Activated gamma-delta T cell treated with Interleukin-2 at 50 U/mL for 16 hours (primary cell): ENCODE results near the gene NMS.
"Not testable (repeated sequence)": the region's sequence is repeated elsewhere in the genome, so short reads cannot be mapped to it uniquely, and the experiment has no call there.

Source experiments
- DNase-seq: peaks from one replicate; pipeline ENCODE4 v3.0.0-alpha.2; 2020

NMS gene, protein sequence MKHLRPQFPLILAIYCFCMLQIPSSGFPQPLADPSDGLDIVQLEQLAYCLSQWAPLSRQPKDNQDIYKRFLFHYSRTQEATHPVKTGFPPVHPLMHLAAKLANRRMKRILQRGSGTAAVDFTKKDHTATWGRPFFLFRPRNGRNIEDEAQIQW

DNA sequence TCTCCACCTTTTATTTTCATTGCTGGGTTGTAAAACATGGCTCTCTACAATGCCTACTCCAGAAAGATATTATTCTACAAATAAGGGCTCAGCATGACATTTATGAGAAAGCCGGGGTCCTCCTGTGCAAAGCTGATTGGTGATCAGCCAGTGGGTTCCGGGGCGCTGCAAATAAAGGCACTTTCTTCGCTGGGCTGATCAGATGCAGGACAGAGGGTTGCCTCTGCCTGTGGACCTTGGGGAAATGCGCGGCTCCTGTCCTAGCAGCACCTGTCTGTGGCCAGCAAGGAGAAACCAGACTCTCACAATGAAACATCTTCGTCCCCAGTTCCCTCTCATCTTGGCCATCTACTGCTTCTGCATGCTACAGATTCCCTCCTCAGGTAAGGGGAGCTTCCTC, at the start of gene NMS:
NMS (plus strand) TSS at position 301 of the 400 bp plus-strand sequence; CDS start at position 308, 7 bp downstream.
- no peak for DNase-seq

DNA sequence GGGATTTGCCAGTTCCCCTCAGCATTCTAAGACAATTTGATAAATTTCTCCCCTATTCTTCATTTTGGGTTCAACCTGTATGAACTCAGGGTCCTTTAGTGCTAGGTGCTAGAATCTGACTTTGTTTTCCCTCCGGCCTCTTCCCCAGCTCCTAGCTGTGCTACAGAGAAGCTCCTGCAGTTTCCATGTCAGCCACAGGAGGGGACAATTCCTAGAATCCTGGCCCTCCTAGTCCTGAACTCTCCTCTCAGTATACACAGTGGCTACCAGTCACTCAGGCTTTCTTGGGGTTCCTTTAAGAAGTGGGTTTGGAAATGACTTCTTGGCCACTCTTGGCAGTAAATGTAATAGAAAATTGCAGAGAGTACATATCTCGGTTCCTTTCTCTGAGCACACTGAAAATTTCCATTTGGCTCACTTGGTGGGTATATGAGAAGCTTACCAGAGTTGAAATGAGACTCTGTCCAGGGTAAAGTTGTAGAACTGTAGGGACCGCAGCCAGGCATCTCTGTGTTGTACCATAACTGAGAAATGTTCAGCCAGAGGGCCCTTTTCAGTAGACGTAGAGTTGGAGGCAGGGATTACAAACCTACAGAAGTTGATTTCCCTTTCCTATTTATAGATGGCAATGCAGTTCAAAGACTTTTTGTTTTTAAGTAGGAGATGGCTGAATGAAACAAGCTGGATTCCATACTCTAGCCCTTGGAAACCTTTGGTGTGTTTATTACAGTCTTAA, 47.8 kb upstream of the NMS start:
- DNase-seq = no peak

DNA sequence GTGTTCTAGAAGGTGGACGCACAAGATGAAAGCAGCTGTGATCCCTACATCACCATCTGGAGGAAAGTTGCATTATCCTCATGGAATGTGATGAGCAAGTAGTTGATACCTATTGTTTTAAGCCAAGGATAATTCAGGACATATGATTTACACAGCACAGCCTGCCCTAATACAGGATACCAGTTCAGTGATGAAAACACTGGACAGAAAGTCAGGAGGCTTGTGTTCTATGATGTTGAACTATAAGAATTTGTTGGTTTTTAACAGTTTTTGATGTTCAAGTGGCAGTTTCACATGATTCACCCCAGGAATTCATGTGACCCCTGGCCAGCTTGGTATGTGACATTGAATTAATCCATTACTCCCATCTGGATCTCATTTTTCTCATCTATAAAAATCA, 46.7 kb upstream of the NMS start:
- DNase-seq = no peak

DNA sequence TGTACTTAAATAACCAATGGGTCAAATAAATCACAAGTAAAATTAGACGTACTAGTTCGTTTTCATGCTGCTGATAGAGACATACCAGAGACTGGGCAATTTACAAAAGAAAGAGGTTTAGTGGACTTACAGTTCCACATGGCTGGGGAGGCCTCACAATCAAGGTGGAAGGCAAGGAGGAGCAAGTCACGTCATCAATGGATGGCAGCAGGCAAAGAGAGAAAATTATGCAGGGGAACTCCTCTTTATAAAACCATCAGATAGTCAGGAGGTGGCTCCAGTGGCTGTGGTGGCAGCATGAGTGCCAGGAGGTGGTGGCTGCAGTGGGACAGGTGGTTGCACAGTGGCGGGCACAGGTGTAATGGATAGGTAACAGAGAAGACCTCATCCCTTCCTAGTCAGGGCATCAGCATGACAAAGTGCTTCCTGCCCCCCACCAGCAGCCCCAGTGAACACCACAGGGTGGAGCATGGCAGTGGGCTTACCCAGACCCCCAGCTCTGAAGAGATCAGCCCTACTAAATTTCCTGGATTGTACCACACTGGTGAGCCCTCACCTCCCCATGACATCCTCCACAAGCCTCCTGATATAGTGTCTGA, 45.9 kb upstream of the NMS start:
- no peak for DNase-seq

DNA sequence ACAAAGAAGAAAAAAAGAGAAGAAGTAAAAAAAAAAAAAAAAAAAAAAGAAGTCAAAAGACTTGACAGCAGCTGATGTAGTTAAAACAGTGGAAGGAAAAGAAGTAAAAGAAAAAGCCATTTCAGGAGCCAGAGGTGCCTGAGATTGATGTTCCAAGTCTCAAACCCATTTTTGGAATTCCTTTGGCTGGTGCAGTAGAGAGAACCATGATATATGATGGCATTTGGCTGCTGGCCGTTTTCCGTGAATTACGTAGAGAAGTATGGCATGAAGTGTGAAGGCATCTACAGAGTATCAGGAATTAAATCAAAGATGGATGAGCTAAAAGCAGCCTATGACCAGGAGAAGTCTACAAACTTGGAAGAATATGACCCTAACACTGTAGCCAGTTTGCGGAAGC, 45.2 kb upstream of the NMS start:
- DNase-seq = no peak

DNA sequence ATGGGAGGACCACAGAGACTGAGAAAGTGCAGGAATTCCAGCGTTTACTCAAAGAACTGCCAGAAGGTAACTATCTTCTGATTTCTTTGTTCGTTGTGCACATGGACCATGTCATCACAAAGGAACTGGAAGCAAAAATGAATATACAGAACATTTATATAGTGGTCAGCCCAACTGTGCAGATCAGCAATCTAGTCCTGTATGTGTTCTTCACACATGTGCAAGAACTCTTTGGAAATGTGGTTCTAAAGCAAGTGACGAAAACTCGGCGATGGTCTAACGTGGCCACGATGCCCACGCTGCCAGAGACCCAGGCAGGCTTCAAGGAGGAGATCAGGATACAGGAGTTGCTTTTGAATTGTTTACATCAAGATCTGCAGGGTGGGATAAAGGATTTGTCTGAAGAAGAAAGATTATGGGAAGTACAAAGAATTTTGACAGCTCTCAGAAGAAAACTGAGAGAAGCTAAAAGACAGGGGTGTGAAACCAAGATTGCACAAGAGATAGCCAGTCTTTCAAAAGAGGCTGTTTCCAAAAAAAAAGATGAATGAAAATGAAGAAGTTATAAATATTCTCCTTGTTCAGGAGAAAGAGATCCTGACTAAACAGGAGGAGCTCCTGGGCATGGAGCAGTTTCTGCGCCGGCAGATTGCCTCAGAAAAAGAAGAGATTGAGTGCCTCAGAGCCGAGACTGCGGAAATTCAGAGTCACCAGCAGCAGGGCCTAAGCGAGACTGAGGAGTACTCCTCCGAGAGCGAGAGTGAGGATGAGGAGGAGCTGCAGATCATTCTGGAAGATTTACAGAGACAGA, 44.5 kb upstream of the NMS start:
- DNase-seq = no peak

DNA sequence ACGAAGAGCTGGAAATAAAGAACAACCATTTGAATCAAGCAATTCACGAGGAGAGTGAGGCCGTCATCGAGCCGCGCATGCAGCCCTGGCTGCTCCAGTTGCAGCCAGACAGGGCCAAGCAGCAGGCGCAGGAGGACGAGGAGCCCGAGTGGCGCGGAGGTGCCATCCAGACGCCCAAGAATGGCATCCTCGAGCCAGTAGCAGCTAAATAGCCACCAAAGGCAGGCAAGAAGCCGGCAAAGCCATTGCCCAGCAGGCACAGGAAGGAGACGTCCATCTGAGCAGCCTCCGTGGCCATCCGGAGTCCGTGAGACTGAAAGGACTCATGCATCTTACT, 43.9 kb upstream of the NMS start:
- no peak for DNase-seq

DNA sequence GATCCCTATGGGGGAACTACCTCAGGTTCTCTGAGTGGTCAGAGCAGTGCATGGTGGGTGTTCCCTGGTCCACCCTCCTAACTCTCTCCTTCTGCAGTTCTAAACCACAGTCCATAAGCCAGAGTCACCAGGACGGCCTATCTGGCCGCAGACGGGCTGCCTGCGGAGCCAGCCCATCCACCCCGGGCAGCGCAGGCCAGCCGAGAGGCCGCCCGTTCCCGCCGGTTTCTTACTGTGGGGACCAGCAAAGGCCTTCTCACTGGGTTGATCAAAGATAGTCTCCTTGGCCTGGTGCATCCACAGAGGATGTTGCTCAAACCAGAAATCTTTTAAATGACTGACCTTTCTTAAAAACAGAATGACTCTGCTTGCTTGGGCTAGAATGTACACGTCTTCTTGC, 43.2 kb upstream of the NMS start:
- DNase-seq = no peak

DNA sequence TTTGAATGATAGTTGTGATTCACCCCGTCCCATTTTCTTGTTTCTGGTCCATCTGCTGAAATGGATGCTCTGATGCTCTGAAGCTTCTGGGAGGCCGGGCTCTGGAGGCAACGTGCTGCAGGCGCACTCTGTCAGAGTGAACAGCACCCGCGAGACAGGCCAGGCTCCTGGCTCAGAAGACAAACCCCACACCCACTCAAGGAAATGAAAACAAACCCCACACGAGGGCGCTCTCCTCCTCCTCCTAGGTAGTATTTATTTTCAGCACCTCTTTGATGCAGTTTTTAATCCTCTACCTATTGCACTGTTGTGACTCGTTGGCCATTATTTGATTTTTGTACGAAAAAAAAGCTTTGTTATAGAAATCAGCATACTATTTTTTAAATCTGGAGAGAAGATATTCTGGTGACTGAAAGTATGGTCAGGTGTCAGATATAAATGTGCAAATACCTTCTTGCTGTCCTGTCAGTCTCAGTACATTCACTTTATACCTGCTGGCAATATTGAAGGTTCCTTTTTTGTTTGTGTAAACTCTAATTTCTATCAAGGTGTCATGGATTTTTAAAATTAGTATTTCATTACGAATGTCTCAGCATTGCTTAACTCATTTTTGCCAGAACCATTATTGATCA, 42.5 kb upstream of the NMS start:
- peak; percentile 64 for DNase-seq

DNA sequence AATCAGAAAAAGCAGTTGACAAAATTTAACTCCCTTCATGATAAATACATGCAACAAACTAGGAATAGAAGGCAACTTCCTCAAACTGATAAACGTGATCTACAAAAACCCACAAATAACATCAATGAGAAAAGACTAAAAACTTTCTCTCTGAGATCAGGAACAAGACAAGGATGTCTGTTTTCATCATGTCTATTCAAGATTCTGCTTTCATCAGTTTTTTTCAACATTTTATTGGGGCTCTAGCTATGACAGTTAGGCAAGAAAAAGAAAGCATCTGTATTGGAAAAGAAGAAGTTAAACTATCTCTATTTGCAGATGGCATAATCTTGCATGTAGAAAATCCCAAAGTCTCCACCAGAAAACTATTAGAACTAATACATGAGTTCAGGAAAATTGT, 40.6 kb upstream of the NMS start:
- DNase-seq = no peak

DNA sequence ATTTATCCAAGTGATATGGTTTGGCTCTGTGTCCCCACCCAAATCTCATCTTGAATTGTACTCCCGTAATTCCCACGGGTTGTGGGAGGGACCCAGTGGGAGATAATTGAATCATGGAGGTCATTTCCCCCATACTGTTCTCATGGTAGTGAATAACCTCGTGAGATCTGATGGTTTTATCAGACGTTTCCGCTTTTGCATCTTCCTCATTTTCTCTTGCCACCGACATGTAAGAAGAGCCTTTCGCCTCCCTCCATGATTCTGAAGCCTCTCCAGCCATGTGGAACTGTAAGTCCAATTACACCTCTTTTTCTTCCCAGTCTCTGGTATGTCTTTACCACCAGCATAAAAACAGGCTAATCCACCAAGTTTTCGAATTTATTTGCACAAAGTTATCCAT, 32.5 kb upstream of the NMS start:
- no peak for DNase-seq

DNA sequence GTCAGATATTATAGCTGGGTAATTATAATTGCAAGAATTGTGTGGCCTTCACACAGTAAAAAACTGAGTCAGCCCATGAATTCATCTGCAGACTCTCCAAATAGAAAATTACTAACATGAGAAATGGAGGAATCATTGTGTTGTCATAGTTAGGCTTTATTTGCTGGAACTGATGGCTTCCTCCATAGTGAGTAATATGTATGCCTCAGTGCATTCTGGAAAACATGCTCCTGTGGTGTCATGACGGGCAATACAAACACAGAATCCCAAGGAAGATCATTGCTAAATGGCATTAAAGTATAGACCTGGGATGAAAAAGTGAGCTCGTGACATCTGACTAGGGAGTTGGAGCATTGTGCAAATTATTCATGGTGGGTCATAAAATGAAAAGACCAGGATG, 23.6 kb upstream of the NMS start:
- DNase-seq = no peak

DNA sequence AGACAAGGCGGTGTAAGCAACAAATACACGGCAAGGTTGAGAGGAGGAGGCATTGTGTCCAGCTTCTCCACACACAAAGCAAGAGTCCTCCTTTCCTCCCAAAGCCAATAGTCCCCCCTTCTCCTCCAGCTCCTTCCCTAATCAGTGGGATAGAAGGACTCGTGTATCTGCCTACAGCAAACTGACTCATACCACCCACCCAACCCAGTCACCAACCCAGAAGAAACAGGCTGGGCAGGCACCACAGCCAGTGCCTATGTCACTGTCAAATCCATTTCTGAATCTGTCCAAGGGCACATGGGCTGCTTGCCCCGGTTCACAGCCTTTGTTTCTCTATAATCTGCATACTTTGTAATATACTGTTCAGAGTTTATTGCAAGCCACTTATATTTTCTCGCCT, 19.2 kb upstream of the NMS start:
- DNase-seq = no peak

DNA sequence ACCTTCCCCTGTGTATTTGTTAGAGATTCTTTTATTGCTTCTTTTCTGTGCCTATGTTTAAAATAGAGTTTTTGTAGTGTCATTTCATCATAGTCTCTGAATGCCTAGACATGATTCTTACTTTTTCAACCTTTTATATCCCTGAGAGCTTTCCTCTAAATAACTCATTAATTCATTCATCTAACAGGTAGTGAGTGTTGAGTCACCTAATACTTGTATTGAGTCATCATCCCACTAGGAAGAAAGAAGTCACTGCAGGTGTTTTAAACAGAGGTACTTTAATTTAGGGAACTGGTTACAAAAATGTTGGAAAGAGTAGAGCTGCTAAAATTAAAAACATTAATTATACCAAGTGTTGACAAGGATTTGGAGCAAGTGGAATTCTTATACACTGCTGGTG, 18.5 kb upstream of the NMS start:
- no peak for DNase-seq

DNA sequence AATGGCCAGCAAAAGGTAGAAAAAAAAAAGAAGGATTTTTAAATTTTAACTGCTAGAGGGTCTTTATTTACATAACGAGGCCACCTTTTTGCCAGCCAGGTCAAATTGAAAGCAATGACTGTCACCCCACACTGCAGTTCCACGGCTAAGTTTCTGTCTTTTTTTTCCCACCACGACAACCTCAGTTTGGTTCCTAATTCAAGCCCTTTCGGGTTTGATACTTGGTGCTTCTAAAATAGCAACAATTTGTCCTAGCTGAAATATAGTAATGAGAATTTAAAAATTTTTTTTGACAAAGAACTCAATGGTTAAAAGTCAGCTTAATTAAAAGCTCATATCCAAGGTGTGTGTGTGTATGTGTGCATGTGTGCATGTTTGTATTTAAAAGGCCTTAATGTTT, 16.4 kb upstream of the NMS start:
- no peak for DNase-seq

DNA sequence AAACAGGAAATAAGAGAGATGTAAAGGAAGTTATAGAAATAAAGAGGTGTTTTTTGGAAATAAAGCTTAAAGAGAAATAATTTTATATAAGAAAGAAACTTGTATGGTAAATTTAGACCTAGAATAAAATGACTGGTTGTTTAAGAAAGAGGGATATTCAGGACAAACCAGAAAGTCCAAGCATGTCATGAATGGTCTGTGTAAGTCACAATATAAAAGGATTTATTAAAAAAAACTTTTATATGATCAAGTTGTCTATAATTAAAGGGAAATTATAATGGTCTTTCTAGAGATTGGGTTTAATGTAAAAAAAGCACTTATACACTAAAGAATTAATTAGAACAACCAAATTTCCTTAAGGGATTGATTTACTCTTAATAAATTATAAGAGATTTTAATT, 13.9 kb upstream of the NMS start:
- DNase-seq = not testable (repeated sequence)

DNA sequence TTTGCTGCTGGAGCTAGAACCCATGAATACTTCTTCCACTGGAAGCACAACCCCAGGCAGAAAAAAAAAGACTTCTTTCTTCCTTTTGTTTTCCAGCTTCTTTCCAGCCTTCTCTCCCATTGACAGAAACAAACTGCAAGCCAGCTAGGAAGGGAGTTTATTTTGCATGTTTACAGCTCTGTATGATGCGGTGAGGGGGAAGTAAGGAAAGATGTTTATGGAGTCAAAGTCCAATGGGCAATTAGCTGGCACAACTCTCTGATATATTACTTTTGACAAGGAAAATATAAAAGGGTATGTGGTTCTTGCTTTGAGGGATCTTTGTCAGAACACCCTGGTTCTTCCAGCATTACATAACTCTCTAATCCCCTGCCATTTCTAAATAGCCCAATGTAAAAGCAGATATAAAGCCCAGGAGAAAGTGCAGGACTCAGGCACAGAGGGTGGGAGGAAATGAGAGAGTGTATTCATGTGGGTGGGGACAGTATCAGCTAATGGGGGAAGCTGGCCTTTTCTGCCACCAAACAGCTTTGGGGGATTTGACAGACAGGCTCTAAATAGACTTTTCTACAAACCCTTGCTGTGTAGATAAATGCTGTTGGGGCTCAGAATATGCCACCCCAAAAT, 9.3 kb upstream of the NMS start:
- DNase-seq = no peak

DNA sequence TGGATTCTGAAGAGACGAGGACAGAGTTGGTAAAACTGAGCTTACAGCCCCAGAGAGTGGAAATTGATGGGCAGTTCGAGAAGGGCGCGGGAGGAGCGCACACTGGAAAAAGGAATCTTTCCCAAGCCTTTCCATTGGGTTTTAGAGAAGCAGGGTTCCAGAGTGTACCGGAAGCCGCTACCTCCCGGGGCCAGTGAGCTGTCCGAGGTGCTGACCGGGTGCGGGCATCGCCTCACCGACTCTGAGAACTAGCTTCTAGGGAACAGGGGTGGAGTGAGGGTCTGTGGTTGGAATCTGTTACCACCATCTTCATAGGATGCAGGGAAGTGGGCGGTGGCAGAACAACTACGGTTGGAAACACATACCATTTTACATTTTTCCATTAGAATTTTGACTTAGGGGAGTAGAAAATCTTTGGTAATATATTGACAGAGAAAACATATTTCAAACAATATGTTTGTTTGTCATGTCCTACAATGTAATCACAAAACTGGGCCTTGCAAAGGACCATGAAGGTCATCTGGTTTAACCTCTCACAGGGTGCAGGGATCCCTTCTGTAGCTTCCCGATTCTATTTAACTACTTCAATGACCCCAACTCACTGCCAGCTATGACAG, 724 bp downstream of the NMS start:
- no peak for DNase-seq

DNA sequence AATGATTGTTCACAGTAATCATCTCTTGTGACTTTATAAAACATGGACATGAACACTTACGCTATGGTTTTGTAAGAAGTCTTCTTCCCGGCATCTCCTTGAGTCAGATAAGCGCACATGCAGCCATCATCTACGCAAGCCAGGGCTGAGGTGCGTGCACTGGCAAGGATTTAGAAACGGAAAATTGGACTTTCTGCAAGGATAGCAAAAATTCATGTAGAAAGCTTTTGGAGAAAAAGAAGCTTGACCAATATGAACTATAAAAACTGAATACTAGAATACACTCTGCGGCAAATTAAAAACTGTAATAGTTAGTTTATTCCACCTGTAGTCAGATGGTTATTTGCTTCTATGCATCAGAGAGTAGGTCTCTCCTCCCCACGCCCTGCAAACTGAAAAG, 6.3 kb downstream of the NMS start:
- no peak for DNase-seq

DNA sequence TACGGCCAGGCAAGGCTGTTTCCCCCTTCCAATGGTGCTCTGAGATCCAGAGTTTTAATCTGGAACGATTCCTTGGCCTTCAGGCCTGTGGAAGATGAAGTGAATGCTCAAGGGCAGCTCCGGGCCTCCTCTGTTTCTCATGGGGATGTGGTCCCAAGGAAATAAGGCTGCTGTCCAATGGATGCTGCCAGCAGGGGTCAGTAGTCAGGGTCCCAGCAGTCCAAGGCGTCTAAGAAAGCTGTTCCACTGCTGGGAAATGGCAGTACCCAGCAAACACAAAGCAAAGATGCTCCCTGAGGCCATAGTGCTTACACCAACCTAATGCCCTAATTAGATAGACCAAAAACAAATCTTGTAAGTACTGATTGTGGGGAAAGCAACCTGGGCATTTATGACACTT, 12.5 kb downstream of the NMS start:
- DNase-seq = no peak

DNA sequence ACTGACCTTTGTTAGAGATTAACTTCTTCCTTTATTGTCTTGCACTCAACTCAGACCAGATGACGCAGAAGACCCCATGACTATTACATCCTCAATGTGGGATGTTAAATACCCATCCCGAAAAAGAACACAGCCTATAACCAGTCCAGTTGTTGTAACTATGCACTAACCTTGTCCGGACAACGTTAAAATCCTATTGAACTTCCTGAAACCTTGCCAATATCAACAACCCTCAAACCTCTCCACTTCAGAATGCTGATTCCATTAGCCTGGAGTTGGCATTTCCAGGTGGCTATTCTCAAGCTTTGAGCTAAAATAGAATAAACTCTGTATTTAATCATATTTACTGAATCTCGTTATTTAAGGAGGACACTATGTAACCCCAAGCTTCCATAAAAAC, 13.6 kb downstream of the NMS start:
- no peak for DNase-seq

DNA sequence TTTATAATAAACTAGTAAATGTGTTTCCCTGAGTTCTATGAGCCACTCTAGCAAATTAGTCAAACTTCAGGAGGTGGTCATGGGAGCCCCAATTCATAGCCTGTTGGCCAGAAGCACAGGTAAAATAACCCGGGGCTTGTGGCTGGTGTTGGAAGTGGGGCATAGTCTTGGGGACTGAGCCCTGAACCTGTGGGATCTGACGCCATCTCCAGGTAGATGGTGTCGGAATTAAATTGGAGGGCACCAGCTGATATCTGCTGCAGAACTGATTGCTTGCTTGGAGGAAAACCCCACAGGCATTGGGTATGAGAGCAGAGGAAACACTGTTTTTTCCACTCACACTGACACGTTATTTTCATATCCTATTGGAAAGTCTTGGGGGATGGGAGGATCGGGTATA, 14.1 kb downstream of the NMS start:
- DNase-seq = no peak

DNA sequence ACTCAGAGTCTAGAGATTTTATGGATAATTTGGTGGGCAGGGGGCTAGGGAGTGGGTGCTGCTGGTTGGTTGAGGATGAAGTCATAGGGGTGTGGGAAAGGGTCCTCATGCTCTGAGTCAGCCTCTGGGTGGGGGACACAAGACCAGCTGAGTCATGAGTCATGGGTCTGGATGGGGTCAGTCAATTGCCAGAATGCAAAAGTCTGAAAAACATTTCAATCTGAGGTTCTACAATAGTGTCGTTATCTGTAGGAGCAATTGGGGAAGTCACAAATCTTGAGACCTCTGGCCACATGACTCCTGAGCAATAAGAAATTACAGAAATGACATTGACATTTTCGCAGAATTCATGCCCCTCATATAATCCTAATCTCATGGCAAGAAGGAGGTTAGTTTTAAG, 15.1 kb downstream of the NMS start:
- no peak for DNase-seq
